GM12878 (cell line): ENCODE measurements around the gene HIRIP3. TPM values are rescaled to one million over a fixed set of nuclear protein-coding genes. Genes with fewer than 3 reads are reported as not detected.
A peak's percentile ranks its signal among the peaks of the same experiment; 100 is the strongest.

ENCODE experiments used
- ATAC-seq: fragments of 200-7000 bp; cut with Tn5 transposase; 3 replicates; pipeline ENCODE4 v1.9.1; 2020; ENCODE audit warnings: mild to moderate bottlenecking, moderate library complexity
- BruUV-seq: library from RNA; stranded (reverse); fragments of 400-500 nt; replicated peaks from 2 replicates; lab custom pipeline; 2021; lab: Mats Ljungman, UMichigan
- CTCF ChIA-PET: fragments of 300-600 bp; sonication (Branson Sonifier 250); formaldehyde crosslinking; extraction: SDS; loops from one replicate; lab custom pipeline; 2021; ENCODE audit warnings: inconsistent platforms; lab: Yijun Ruan, JAX
- POLR2A ChIA-PET: fragments of 350-600 bp; formaldehyde crosslinking; extraction: SDS; loops from one replicate; lab custom pipeline; 2021; ENCODE audit warnings: inconsistent platforms; lab: Charles Lee
- RAD21 ChIA-PET: fragments of 300-600 bp; sonication (Branson Sonifier 250); formaldehyde crosslinking; loops from one replicate; lab custom pipeline; 2023; ENCODE audit warnings: antibody characterized with exemption; ENCODE audit not compliant: unreplicated experiment; lab: Charles Lee
- SMC1A ChIA-PET: fragments of 300-600 bp; sonication (Branson Sonifier 250); formaldehyde crosslinking; loops from one replicate; lab custom pipeline; 2023; ENCODE audit not compliant: unreplicated experiment, uncharacterized antibody; lab: Charles Lee
- DNase-seq: peaks from one replicate; pipeline ENCODE4 v3.0.0-alpha.2; 2011; ENCODE audit warnings: low read depth, low spot score
- FAIRE-seq: peaks from 3 replicates; lab custom pipeline; 2011; peaks lifted over from hg19 to GRCh38; lab: Jason Lieb, UNC
- H2AFZ ChIP-seq: 2 replicates; pipeline ENCODE4 v1.6.0; 2011; ENCODE audit warnings: low read depth, low read length, control low read depth; ENCODE audit not compliant: control insufficient read depth
- H3K27ac ChIP-seq: 2 replicates; pipeline ENCODE4 v1.5.1; 2011; ENCODE audit warnings: control low read depth; ENCODE audit not compliant: control insufficient read depth, insufficient read depth
- H3K27me3 ChIP-seq, 2 experiments: replicated peaks in 1 of 2; 2 replicates each; pipeline versions ENCODE4 v1.6.0 to v1.6.1; 2011; ENCODE audit warnings: low read length in 1 of 2; ENCODE audit not compliant: control insufficient read depth in 2 of 2, insufficient read depth in 2 of 2
- H3K36me3 ChIP-seq, 2 experiments: 2 replicates each; pipeline ENCODE4 v1.5.1; 2011; ENCODE audit warnings: low read length in 1 of 2; ENCODE audit not compliant: control insufficient read depth in 2 of 2, insufficient read depth in 2 of 2
- H3K4me1 ChIP-seq: 2 replicates; pipeline ENCODE4 v1.6.1; 2011; ENCODE audit warnings: mild to moderate bottlenecking, low read length, moderate library complexity, mixed read lengths; ENCODE audit not compliant: control insufficient read depth, insufficient read depth
- H3K4me2 ChIP-seq: 2 replicates; pipeline ENCODE4 v1.6.0; 2011; ENCODE audit warnings: control low read depth; ENCODE audit not compliant: control insufficient read depth, insufficient read depth
- H3K4me3 ChIP-seq: fragments of 200-600 bp; sonication (generic); 2 replicates; pipeline ENCODE4 v1.5.1; 2016
- H3K79me2 ChIP-seq: 2 replicates; pipeline ENCODE4 v1.6.0; 2011; ENCODE audit warnings: low read length; ENCODE audit not compliant: control insufficient read depth, insufficient read depth
- H3K9ac ChIP-seq: 2 replicates; pipeline ENCODE4 v1.8.0; 2011; ENCODE audit warnings: low read length, control low read depth, mixed read lengths; ENCODE audit not compliant: control insufficient read depth, insufficient read depth
- H3K9me3 ChIP-seq: replicated peaks from 3 replicates; pipeline ENCODE4 v1.5.1; 2011; ENCODE audit warnings: mild to moderate bottlenecking, low read length; ENCODE audit not compliant: control insufficient read depth, insufficient read depth
- H4K20me1 ChIP-seq: 2 replicates; pipeline ENCODE4 v1.6.0; 2011; ENCODE audit not compliant: control insufficient read depth, insufficient read depth
- NFYB ChIP-seq: IDR thresholded peaks from 2 replicates; pipeline ENCODE4 v1.6.1; 2011; ENCODE audit warnings: low read depth, mild to moderate bottlenecking, low read length, improper control_type of control experiment, moderate library complexity; ENCODE audit not compliant: insufficient read depth
- REST ChIP-seq: IDR thresholded peaks from 2 replicates; pipeline ENCODE4 v1.6.1; 2012; ENCODE audit warnings: mild to moderate bottlenecking, low read depth, low read length
- YY1 ChIP-seq: IDR thresholded peaks from 2 replicates; pipeline ENCODE4 v1.6.1; 2011; ENCODE audit warnings: low read depth, mild to moderate bottlenecking, low read length
- WGBS: methylation state at CpG from one replicate; pipeline ENCODE4 v1.1.6; 2016; ENCODE audit warnings: low lambda C conversion rate; ENCODE audit not compliant: insufficient replicate concordance, insufficient coverage; ENCODE audit errors: missing lambda C conversion rate; 5-methylcytosine and 5-hydroxymethylcytosine counted together
- in situ Hi-C: fragments of 300-500 bp; cut with MboI; formaldehyde crosslinking; loops from 9 replicates; pipeline ENCODE4 v1.14.3; 2018; ENCODE audit warnings: mixed read lengths
- intact Hi-C: fragments of 100-400 bp; cut with micrococcal nuclease; formaldehyde crosslinking; loops from one replicate; pipeline ENCODE4 v1.14.2; 2022; ENCODE audit not compliant: unreplicated experiment
- polyA plus RNA-seq, 11 experiments: library from polyadenylated mRNA; depleted of rRNA in 4 of 11; unstranded in 6 of 11; stranded (reverse) in 5 of 11; fragments of >200 nt; fragmentation: Nextera tagmentation in 4 of 11; fragmentation: Illumina TruSeq in 1 of 11; extraction: Ambion mirVana in 4 of 11; extraction: Trizol in 1 of 11; gene quantifications; 1 replicate in 1 of 11; 2 replicates in 10 of 11; pipeline versions ENCODE4 v1.2.1 to v1.2.3, GENCODE V29; 2011 to 2016; ENCODE audit warnings: inconsistent platforms in 2 of 11, missing spikeins in 2 of 11, low read depth in 1 of 11
- total RNA-seq, 4 experiments: library from RNA; depleted of rRNA in 3 of 4; stranded (reverse); fragments of >200 nt in 3 of 4; fragmentation: Illumina TruSeq in 1 of 4; extraction: Trizol in 1 of 4; gene quantifications; 2 replicates each; pipeline versions ENCODE4 v1.2.1 to v1.2.3, GENCODE V29; 2013 to 2021

Gene HIRIP3
- total and polyA plus RNA-seq, 10 of the 15 experiments (the other 5 are each of a cell fraction or from before 2014, with no cell fraction given): 4.1 to 43.5 (median 23.9) TPM

DNA sequence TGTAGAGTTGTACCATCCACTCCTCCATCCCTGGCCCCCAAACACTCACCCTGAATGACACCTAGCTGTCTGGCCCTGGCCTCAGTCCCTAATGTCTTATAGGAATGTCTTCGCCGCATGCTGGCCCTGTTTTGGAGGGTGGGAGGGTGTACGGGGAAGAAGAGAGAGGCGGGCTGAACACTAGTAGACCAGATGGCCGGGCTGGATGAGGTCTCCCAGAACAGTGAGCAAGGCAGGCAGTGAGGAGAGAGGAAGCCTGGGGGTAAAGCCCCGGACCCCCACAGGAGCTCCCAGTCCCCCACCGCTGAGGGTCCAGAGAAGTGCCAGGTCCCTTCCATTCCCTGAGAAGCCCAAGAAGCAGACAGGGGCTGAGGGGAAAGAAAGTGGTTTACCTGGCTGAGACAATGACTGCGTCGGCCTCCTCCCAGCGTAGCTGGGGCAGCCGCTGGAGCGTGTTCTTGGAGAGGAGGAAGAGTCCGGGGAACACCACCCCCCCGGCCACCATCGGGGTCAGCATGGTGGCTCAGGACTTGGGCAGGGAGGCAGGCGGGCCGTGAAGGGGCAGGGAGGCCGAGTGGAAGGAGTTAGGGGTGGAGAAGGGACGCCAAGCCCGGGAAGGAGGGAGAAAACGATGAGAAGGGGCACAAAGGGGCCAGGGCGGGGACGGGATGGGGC lies 34.7 kb upstream of the HIRIP3 start:
- H3K4me1 ChIP-seq: peaks cover 10% of the 10 kb centered on the region
- H3K9me3 ChIP-seq: no peaks in the 10 kb centered on the region
- no peak for TF ChIP-seq YY1
- TF ChIP-seq, all 136 proteins: peak for 0
- Histone ChIP-seq H3K9ac (no peak overlapping the region), H3K27ac (no peak overlapping the region), H3K4me3 (no peak overlapping the region), H3K27me3 (peaks cover 6 to 14% of the 10 kb centered on the region in 2 experiments; a peak in 3 of 4 replicates), H3K36me3 (no peaks in the 10 kb centered on the region), H3K79me2 (no peaks in the 10 kb centered on the region), H4K20me1 (no peaks in the 10 kb centered on the region; the same call in 1 of the 2 replicates), H2AFZ (no peak overlapping the region), H3K4me2 (no peak overlapping the region)
- in situ Hi-C loops (no loop called here), intact Hi-C loops (no loop called here)
- no TSS peak for BruUV-seq
- ATAC-seq (no peak), FAIRE-seq (no peak), DNase-seq (no peak)
- WGBS: 24% methylated on average over 18 of the region's 23 CpGs
- ChIA-PET POLR2A (interaction anchor here (0.5 kb wide), 1 partner anchor 26 kb away, joined by 5 read pairs; no protein-coding TSS in a partner anchor), RAD21 (no interaction called here), SMC1A (no interaction called here), CTCF (interaction anchor here (0.6 to 1.2 kb wide), 2 partner anchors 182 to 307 kb away, joined by 3 to 6 read pairs; no protein-coding TSS in a partner anchor)

GRCh38 chr16:30028438-30029076 lies 33.1 kb upstream of the HIRIP3 start:
- FAIRE-seq (no peak), ATAC-seq (peak; percentile 62), DNase-seq (no peak)
- no peaks in the 10 kb centered on the region for H3K9me3 ChIP-seq
- H3K4me3 ChIP-seq: no peak overlapping the region
- ChIA-PET POLR2A (interaction anchor here (0.8 kb wide), 1 partner anchor 18 kb away, joined by 3 read pairs; the partner anchor contains the start of gene DOC2A), RAD21 (no interaction called here), SMC1A (no interaction called here), CTCF (interaction anchor here (0.6 to 0.7 kb wide), 2 partner anchors 10 to 15 kb away, joined by 3 read pairs; no protein-coding TSS in a partner anchor)
- peaks cover 6 to 14% of the 10 kb centered on the region in 2 experiments; a peak in 3 of 4 replicates for H3K27me3 ChIP-seq
- no TSS peak for BruUV-seq
- H4K20me1 ChIP-seq: no peaks in the 10 kb centered on the region; the same call in 1 of the 2 replicates
- in situ Hi-C loops: loop anchor here (5.0 kb wide), 1 partner anchor 331 kb away; no protein-coding TSS in a partner anchor
- peak; percentile 89 for TF ChIP-seq REST
- no peak for TF ChIP-seq NFYB
- no peak overlapping the region for H3K4me2 ChIP-seq
- H2AFZ ChIP-seq: no peak overlapping the region
- intact Hi-C loops: loop anchor here (10.0 kb wide), 1 partner anchor 124 kb away; the partner anchor contains the start of gene ASPHD1
- no peaks in the 10 kb centered on the region for H3K79me2 ChIP-seq
- no peak overlapping the region for H3K27ac ChIP-seq
- no peak overlapping the region for H3K9ac ChIP-seq
- no peaks in the 10 kb centered on the region for H3K36me3 ChIP-seq
- 15% methylated on average over 17 of the region's 18 CpGs for WGBS
- peaks cover 3% of the 10 kb centered on the region; the same call in 1 of the 2 replicates for H3K4me1 ChIP-seq
